ENCODE data around the gene PRRT3.

GRCh38 chr3:9906480-9906879 lies 45.7 kb downstream of the PRRT3 start:
- TF ChIP-seq CTCF (conservative IDR thresholded peaks at IDR 0.05; ENCODE audit: low read depth in 2 of 2) (no peak), POLR2AphosphoS5 (IDR thresholded peaks at IDR 0.05; ENCODE audit: low read depth) (no peak), EZH2 (IDR thresholded peaks at IDR 0.05; ENCODE audit: low read depth, unreplicated experiment) (no peak)
- TF ChIP-seq, protein P1, sequence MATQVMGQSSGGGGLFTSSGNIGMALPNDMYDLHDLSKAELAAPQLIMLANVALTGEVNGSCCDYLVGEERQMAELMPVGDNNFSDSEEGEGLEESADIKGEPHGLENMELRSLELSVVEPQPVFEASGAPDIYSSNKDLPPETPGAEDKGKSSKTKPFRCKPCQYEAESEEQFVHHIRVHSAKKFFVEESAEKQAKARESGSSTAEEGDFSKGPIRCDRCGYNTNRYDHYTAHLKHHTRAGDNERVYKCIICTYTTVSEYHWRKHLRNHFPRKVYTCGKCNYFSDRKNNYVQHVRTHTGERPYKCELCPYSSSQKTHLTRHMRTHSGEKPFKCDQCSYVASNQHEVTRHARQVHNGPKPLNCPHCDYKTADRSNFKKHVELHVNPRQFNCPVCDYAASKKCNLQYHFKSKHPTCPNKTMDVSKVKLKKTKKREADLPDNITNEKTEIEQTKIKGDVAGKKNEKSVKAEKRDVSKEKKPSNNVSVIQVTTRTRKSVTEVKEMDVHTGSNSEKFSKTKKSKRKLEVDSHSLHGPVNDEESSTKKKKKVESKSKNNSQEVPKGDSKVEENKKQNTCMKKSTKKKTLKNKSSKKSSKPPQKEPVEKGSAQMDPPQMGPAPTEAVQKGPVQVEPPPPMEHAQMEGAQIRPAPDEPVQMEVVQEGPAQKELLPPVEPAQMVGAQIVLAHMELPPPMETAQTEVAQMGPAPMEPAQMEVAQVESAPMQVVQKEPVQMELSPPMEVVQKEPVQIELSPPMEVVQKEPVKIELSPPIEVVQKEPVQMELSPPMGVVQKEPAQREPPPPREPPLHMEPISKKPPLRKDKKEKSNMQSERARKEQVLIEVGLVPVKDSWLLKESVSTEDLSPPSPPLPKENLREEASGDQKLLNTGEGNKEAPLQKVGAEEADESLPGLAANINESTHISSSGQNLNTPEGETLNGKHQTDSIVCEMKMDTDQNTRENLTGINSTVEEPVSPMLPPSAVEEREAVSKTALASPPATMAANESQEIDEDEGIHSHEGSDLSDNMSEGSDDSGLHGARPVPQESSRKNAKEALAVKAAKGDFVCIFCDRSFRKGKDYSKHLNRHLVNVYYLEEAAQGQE (IDR thresholded peaks at IDR 0.05; ENCODE audit: unreplicated experiment), result no peak
